Measurements from ENCODE around the gene SLX9. TPM values are rescaled to one million over a fixed set of nuclear protein-coding genes. Genes with fewer than 3 reads are reported as not detected.

SLX9 gene
- total RNA-seq, 1 experiment from 2014 or later, result 74.3 TPM

- Histone ChIP-seq H3K27ac (ENCODE audit: insufficient read length, low read depth, low read length) (no peak overlapping the region), H2BK15ac (ENCODE audit: low read depth, low read length) (no peak overlapping the region), H4K5ac (ENCODE audit: insufficient read length, low read depth, low read length) (no peak overlapping the region), H3K4ac (ENCODE audit: low read depth, low read length) (no peak overlapping the region), H2AK5ac (ENCODE audit: insufficient read length, low read length) (no peak overlapping the region), H3K9me3 (ENCODE audit: control insufficient read depth, low read depth, low read length) (no peaks in the 10 kb centered on the region), H3K23me2 (ENCODE audit: insufficient read length, low read depth, low read length, poor library complexity, severe bottlenecking) (peaks cover 6% of the 10 kb centered on the region), H3K79me1 (ENCODE audit: insufficient read depth, low read depth, low read length, poor library complexity, severe bottlenecking) (no peaks in the 10 kb centered on the region), H3K27me3 (ENCODE audit: insufficient read depth, low read length) (no peaks in the 10 kb centered on the region; the same call in 1 of the 2 replicates), H3K4me1 (ENCODE audit: insufficient read depth, low read length) (no peaks in the 10 kb centered on the region), H3K23ac (ENCODE audit: insufficient read length, low read depth, low read length) (no peak overlapping the region), H3K18ac (ENCODE audit: insufficient read length, low read depth, low read length) (no peak overlapping the region), H3T11ph (ENCODE audit: low read length) (no peak overlapping the region), H3K14ac (ENCODE audit: insufficient read depth, low read length) (peak overlapping the region; percentile 12; the same call in 1 of the 2 replicates), H2BK120ac (ENCODE audit: low read depth, low read length, poor library complexity, severe bottlenecking) (no peak overlapping the region), H4K8ac (replicated peaks; ENCODE audit: insufficient read length, low read depth, low read length) (no peak overlapping the region), H4K20me1 (ENCODE audit: control insufficient read depth, insufficient read depth, insufficient read length) (no peaks in the 10 kb centered on the region), H3K4me2 (ENCODE audit: insufficient read depth, insufficient read length, low read length) (no peak overlapping the region), H3K9ac (ENCODE audit: extremely low read depth, insufficient read length, low read length) (no peak overlapping the region), H3K79me2 (ENCODE audit: insufficient read depth, low read length) (no peaks in the 10 kb centered on the region), H2BK20ac (ENCODE audit: low read depth, low read length, poor library complexity, severe bottlenecking) (no peak overlapping the region), H2BK5ac (ENCODE audit: insufficient read length, low read length) (no peak overlapping the region), H4K91ac (ENCODE audit: insufficient read length, low read depth, low read length) (no peak overlapping the region), H2BK12ac (ENCODE audit: insufficient read length, low read depth, low read length) (no peak overlapping the region), H2AFZ (ENCODE audit: low read length) (no peak overlapping the region), H3K56ac (ENCODE audit: insufficient read length, low read depth, low read length) (no peak overlapping the region)
- Mint-ChIP-seq H3K4me3 (no peak overlapping the region), H3K4me1 (peaks cover 6 to 9% of the 10 kb centered on the region in 2 experiments), H3K27me3 (ENCODE audit: low read depth) (peaks cover 6% of the 10 kb centered on the region), H3K36me3 (ENCODE audit: insufficient read depth in 1 of 3, low read depth in 3 of 3) (no peaks in the 10 kb centered on the region), H3K9me3 (no peaks in the 10 kb centered on the region), H3K27ac (no peak overlapping the region)
- WGBS (ENCODE audit: extremely low coverage, insufficient read length, low lambda C conversion rate), result no CpG with 5 or more reads among the region's 29 CpGs
- TF ChIP-seq CTCF (conservative IDR thresholded peaks at IDR 0.05), result no peak
- DNase-seq, result no peak
Measured at GRCh38 chr21:44999972-45000636, 60.3 kb downstream of the SLX9 start.
